CD4-positive, alpha-beta T cell (primary cell): ENCODE data around the gene CRK. TPM values are rescaled to one million over a fixed set of nuclear protein-coding genes. Genes with fewer than 3 reads are reported as not detected.
A peak's percentile ranks its signal among the peaks of the same experiment; 100 is the strongest.

Experiments used
- ATAC-seq: fragments of 200-7000 bp; cut with Tn5 transposase; one replicate; pipeline ENCODE4 v1.10.0; 2022; ENCODE audit warnings: mild to moderate bottlenecking; ENCODE audit not compliant: poor library complexity
- CTCF ChIA-PET: fragments of 350-600 bp; sonication (Branson Sonifier 250); formaldehyde crosslinking; loops from one replicate; lab custom pipeline; 2021; ENCODE audit warnings: antibody characterized with exemption, inconsistent platforms; lab: Charles Lee
- POLR2A ChIA-PET: fragments of 350-600 bp; sonication (Branson Sonifier 250); formaldehyde crosslinking; loops from one replicate; lab custom pipeline; 2021; ENCODE audit warnings: antibody characterized with exemption, inconsistent platforms; lab: Charles Lee
- DNase-seq, 14 experiments: peaks; one replicate each; pipeline ENCODE4 v3.0.0-alpha.2; 2013 to 2020; ENCODE audit warnings: mixed read lengths in 2 of 14
- H3K27ac ChIP-seq, 2 donors: one replicate each; pipeline versions ENCODE4 v1.5.1 to v1.7.0; 2013; ENCODE audit warnings: low read length in 2 of 2, low read depth in 1 of 2, mild to moderate bottlenecking in 1 of 2
- H3K27me3 ChIP-seq, 2 experiments: 1 replicate in 1 of 2; 2 replicates in 1 of 2; pipeline versions ENCODE4 v1.6.1 to v1.7.0; 2013; ENCODE audit warnings: low read length in 2 of 2, control low read depth in 1 of 2, mild to moderate bottlenecking in 1 of 2, moderate library complexity in 1 of 2; ENCODE audit not compliant: insufficient read depth in 2 of 2, control insufficient read depth in 1 of 2
- H3K36me3 ChIP-seq: one replicate; pipeline ENCODE4 v1.6.1; 2013; ENCODE audit warnings: low read length, control low read depth; ENCODE audit not compliant: insufficient read depth
- H3K4me1 ChIP-seq: one replicate; pipeline ENCODE4 v1.6.1; 2013; ENCODE audit warnings: low read length, control low read depth; ENCODE audit not compliant: insufficient read depth
- H3K4me3 ChIP-seq: one replicate; pipeline ENCODE4 v1.5.1; 2013; ENCODE audit warnings: mild to moderate bottlenecking, low read length, moderate library complexity
- H3K9me3 ChIP-seq, 2 experiments: 1 replicate in 1 of 2; 2 replicates in 1 of 2; pipeline versions ENCODE4 v1.6.1 to v1.7.0; 2013; ENCODE audit warnings: low read length in 2 of 2, mild to moderate bottlenecking in 2 of 2, control low read depth in 1 of 2, moderate library complexity in 1 of 2; ENCODE audit not compliant: control insufficient read depth in 1 of 2, insufficient read depth in 1 of 2
- H3K27ac Mint-ChIP-seq: one replicate; pipeline ENCODE4 v1.8.0; 2020; ENCODE audit warnings: mixed read lengths
- H3K27me3 Mint-ChIP-seq: one replicate; pipeline ENCODE4 v1.8.0; 2021; ENCODE audit warnings: mixed read lengths
- H3K36me3 Mint-ChIP-seq: one replicate; pipeline ENCODE4 v1.8.0; 2021; ENCODE audit warnings: low read depth, mixed read lengths
- H3K4me1 Mint-ChIP-seq: one replicate; pipeline ENCODE4 v1.8.0; 2021; ENCODE audit warnings: low read depth, mixed read lengths
- H3K4me3 Mint-ChIP-seq: one replicate; pipeline ENCODE4 v1.8.0; 2020; ENCODE audit warnings: mild to moderate bottlenecking, mixed read lengths
- H3K9me3 Mint-ChIP-seq: one replicate; pipeline ENCODE4 v1.8.0; 2020; ENCODE audit warnings: mixed read lengths
- intact Hi-C, 2 experiments: fragments of 100-400 bp; cut with DNase I in 1 of 2; cut with micrococcal nuclease in 1 of 2; formaldehyde crosslinking; loops; one replicate each; pipeline versions ENCODE4 v1.15.1 to v1.9.0; 2023 to 2025; cut with DNase I, micrococcal nuclease
- total RNA-seq, 174 experiments: library from RNA in 2 of 174; stranded (reverse) in 2 of 174; gene quantifications; one replicate each; pipeline ENCODE4 v1.2.3 and lab custom pipeline; 2021 to 2026
- TF ChIP-seq, protein P1 (sequence below): fragments of 200-600 bp; IDR thresholded peaks from one replicate; pipeline ENCODE4 v1.8.0; 2022; ENCODE audit warnings: antibody characterized with exemption, mild to moderate bottlenecking

CRK gene
- total RNA-seq, 2 experiments from 2014 or later, result 13.6 to 14.5 TPM

DNA sequence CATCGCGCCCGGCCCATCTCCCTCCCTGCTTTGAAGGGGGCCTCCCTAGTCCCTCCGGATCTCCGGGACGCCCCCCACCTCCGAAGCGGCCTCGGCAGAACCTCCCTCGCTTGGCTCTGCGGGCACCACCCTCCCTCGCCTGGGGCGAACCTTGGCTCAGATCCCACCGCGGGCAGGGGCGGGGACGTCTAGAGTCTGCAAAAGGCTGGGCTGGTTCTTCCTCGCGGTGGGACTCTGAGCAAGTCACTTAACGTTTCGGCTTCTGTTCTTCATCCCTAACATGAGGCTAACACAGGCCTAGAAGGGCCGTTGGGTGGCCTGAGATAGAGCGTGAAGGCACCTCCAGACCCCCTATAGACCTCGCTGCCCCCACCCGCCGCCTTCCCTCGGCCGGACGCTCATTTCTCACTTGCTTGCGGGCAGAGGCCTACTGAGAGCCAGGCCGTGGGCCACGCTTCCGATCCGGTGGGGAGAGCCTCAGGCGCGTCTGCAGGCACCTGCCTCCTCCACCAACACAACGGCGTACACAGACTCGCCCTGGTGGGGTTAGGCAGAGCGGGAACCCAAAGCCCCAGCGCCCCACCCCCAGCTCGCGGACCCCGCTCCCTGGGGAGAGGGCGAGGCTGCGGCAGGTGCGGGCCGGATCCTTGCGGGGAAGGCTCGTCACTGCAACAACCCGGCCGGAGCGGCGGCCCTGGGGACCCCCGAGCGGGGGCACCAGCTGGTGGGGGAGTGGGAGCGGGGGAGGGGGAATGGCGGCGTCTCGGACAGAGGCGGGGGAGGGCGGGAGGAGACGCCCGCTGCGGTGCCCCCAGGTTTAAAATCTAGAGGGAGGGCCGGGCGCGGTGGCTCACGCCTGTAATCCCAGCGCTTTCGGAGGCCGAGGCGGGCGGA, 31.0 kb upstream of the CRK start:
- peak overlapping the region; percentile 94 for H3K4me3 Mint-ChIP-seq
- no peaks in the 10 kb centered on the region for H3K9me3 Mint-ChIP-seq
- peaks cover 37% of the 10 kb centered on the region for H3K4me1 Mint-ChIP-seq
- DNase-seq (peak; percentile 56 to 90 (median 78)), ATAC-seq (peak; percentile 51)
- peak overlapping the region; percentile 91 for H3K27ac Mint-ChIP-seq
- POLR2A ChIA-PET, result interaction anchor here (0.6 to 2.9 kb wide), 9 partner anchors 18 to 230 kb away, joined by 3 to 36 read pairs (median 4); partner anchors contain the start of genes CRK, INPP5K and PITPNA
- peaks cover 66% of the 10 kb centered on the region for H3K4me1 ChIP-seq
- H3K36me3 Mint-ChIP-seq, result peaks cover 5% of the 10 kb centered on the region
- H3K4me3 ChIP-seq, result peak overlapping the region; percentile 61
- CTCF ChIA-PET, result interaction anchor here (1.0 to 2.9 kb wide), 2 partner anchors 29 to 122 kb away, joined by 3 to 12 read pairs; partner anchors contain the start of gene INPP5K
- intact Hi-C loops, result loop anchor here in 1 of 2 experiments (1.0 to 2.0 kb wide), 2 partner anchors 31 to 76 kb away; partner anchors contain the start of genes CRK and PITPNA
- H3K27me3 Mint-ChIP-seq, result no peaks in the 10 kb centered on the region
- H3K9me3 ChIP-seq, result no peaks in the 10 kb centered on the region
- H3K27me3 ChIP-seq, result no peaks in the 10 kb centered on the region
- H3K27ac ChIP-seq, result peak overlapping the region; percentile 60 to 64
- no peaks in the 10 kb centered on the region for H3K36me3 ChIP-seq
- TF ChIP-seq, protein P1, sequence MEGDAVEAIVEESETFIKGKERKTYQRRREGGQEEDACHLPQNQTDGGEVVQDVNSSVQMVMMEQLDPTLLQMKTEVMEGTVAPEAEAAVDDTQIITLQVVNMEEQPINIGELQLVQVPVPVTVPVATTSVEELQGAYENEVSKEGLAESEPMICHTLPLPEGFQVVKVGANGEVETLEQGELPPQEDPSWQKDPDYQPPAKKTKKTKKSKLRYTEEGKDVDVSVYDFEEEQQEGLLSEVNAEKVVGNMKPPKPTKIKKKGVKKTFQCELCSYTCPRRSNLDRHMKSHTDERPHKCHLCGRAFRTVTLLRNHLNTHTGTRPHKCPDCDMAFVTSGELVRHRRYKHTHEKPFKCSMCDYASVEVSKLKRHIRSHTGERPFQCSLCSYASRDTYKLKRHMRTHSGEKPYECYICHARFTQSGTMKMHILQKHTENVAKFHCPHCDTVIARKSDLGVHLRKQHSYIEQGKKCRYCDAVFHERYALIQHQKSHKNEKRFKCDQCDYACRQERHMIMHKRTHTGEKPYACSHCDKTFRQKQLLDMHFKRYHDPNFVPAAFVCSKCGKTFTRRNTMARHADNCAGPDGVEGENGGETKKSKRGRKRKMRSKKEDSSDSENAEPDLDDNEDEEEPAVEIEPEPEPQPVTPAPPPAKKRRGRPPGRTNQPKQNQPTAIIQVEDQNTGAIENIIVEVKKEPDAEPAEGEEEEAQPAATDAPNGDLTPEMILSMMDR, result no peak

- Mint-ChIP-seq H3K27me3 (no peaks in the 10 kb centered on the region), H3K9me3 (no peaks in the 10 kb centered on the region), H3K4me3 (peak overlapping the region; percentile 30), H3K27ac (peak overlapping the region; percentile 84), H3K36me3 (peaks cover 5% of the 10 kb centered on the region), H3K4me1 (peaks cover 31% of the 10 kb centered on the region)
- peak overlapping the region; percentile 47 to 61 for H3K27ac ChIP-seq
- DNase-seq (peak in 13 of 14 experiments; percentile 35 to 80 (median 56)), ATAC-seq (peak; percentile 29)
- no peaks in the 10 kb centered on the region for H3K27me3 ChIP-seq
- CTCF ChIA-PET, result interaction anchor here (1.0 to 1.2 kb wide), 2 partner anchors 30 to 120 kb away, joined by 3 to 5 read pairs; partner anchors contain the start of gene INPP5K
- no peaks in the 10 kb centered on the region for H3K9me3 ChIP-seq
- no peaks in the 10 kb centered on the region for H3K36me3 ChIP-seq
- H3K4me3 ChIP-seq, result peak overlapping the region; percentile 61
- peaks cover 58% of the 10 kb centered on the region for H3K4me1 ChIP-seq
- intact Hi-C loops, result loop anchor here in 1 of 2 experiments (1.0 to 2.0 kb wide), 2 partner anchors 29 to 77 kb away; partner anchors contain the start of genes CRK and PITPNA
- POLR2A ChIA-PET, result interaction anchor here (0.9 to 2.9 kb wide), 3 partner anchors 24 to 198 kb away, joined by 3 to 36 read pairs (median 3); partner anchors contain the start of gene INPP5K
- TF ChIP-seq, protein P1, result no peak
Observed at GRCh38 chr17:1485423-1486376, 29.7 kb upstream of the CRK start.
